ENCODE results near the gene NADK2.

NADK2 gene

GRCh38 chr5:36228505-36228904 is 13.2 kb downstream of the NADK2 start:
- in situ Hi-C loops (cut with MboI; ENCODE audit: low pct_unique_long_range_greater_than_20kb, low sequenced_read_pairs, unreplicated experiment): no loop called here
- TF ChIP-seq, protein P1, sequence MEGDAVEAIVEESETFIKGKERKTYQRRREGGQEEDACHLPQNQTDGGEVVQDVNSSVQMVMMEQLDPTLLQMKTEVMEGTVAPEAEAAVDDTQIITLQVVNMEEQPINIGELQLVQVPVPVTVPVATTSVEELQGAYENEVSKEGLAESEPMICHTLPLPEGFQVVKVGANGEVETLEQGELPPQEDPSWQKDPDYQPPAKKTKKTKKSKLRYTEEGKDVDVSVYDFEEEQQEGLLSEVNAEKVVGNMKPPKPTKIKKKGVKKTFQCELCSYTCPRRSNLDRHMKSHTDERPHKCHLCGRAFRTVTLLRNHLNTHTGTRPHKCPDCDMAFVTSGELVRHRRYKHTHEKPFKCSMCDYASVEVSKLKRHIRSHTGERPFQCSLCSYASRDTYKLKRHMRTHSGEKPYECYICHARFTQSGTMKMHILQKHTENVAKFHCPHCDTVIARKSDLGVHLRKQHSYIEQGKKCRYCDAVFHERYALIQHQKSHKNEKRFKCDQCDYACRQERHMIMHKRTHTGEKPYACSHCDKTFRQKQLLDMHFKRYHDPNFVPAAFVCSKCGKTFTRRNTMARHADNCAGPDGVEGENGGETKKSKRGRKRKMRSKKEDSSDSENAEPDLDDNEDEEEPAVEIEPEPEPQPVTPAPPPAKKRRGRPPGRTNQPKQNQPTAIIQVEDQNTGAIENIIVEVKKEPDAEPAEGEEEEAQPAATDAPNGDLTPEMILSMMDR (IDR thresholded peaks at IDR 0.05; ENCODE audit: extremely low read depth, insufficient read depth, missing control alignments): no peak
- no peak for DNase-seq (ENCODE audit: low spot score)

- in situ Hi-C loops (cut with MboI; ENCODE audit: low pct_unique_long_range_greater_than_20kb, low sequenced_read_pairs, unreplicated experiment): no loop called here
These were observed 14.7 kb downstream of the NADK2 start for GRCh38 chr5:36227046-36227445.

DNA sequence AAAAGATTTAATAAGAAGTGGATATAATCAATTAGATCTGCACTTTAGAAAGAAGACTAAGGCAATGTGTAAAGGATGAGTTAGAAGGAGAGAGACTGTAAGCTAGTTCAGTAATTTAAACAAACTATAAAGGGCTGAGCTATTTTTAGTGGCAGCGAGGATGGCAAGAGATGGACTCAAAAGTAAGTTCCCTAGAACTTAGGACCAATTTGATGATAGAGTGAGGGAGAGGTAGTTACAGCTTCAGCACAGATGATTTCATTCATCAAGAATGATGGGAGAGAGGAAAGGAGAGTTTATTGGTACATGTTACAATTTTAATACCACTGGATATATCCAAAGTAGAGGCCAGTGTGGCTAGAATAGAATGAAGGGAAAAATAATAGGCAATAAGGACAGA is 19.1 kb downstream of the NADK2 start:
- TF ChIP-seq, protein P1 (IDR thresholded peaks at IDR 0.05; ENCODE audit: extremely low read depth, insufficient read depth, missing control alignments): no peak
- no peak for DNase-seq (ENCODE audit: low spot score)
- in situ Hi-C loops (cut with MboI; ENCODE audit: low pct_unique_long_range_greater_than_20kb, low sequenced_read_pairs, unreplicated experiment): no loop called here

More at GRCh38 chr5:36227046-36227445, 14.7 kb downstream of the NADK2 start:
- DNase-seq (ENCODE audit: low spot score): no peak
- TF ChIP-seq, protein P1 (IDR thresholded peaks at IDR 0.05; ENCODE audit: extremely low read depth, insufficient read depth, missing control alignments): no peak

DNA sequence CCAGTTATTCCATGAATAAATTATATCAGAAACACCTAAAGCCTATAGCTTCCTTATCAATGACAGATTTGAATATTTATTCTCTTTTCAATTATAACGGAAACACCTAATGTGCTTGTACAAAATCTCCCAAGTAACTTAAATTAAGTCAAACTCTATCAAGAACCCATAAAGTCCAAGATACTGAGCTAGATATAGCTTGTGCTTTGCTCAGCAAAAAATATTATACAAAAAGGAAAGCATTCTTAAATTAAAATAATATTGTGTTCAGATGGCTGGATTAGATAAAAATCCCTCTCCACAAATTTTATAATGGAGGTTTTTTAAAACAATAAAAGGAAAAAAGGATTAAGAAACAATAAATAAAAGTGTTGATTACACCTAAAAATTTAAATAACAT is 23.7 kb downstream of the NADK2 start:
- TF ChIP-seq, protein P1 (IDR thresholded peaks at IDR 0.05; ENCODE audit: extremely low read depth, insufficient read depth, missing control alignments): no peak
- in situ Hi-C loops (cut with MboI; ENCODE audit: low pct_unique_long_range_greater_than_20kb, low sequenced_read_pairs, unreplicated experiment): no loop called here
- DNase-seq (ENCODE audit: low spot score): no peak

DNA sequence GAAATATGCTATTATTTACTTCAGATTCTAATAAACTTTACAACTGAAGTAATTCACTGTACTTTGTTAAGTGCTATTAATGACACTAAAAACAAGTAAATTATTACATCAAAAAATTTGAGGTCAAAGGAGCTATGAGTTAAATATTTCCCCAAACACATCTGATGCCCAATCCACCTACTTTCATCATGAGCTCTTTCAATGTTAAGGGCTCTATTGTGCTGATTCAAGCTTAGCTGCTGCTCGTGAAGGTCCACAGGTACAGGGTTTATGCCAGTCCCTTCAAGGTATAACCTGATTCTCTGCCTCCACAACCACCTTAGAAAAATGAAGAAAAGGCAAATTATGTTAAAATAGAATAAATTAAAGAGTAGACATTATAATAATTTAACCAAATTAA is 24.2 kb downstream of the NADK2 start:
- in situ Hi-C loops (cut with MboI; ENCODE audit: low pct_unique_long_range_greater_than_20kb, low sequenced_read_pairs, unreplicated experiment): no loop called here
- TF ChIP-seq, protein P1 (IDR thresholded peaks at IDR 0.05; ENCODE audit: extremely low read depth, insufficient read depth, missing control alignments): no peak
- DNase-seq (ENCODE audit: low spot score): no peak

DNA sequence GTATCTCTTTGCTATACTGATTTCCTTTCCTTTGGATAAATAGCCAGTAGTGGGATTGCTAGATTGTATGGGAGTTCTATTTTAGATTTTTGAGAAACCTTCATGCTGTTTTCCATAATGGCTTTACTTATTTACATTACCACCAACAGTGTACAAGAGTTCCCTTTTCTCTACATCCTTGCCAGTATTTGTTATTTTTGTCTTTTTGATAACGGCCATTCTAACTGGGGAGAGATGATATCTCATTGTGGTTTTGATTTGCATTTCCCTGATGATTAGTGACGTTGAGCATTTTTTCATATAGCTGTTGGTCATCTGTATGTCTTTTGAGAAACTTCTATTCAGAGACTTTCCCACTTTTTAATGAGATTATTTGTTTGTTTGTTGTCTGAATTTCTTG is 25.8 kb downstream of the NADK2 start:
- DNase-seq (ENCODE audit: low spot score): no peak
- TF ChIP-seq, protein P1 (IDR thresholded peaks at IDR 0.05; ENCODE audit: extremely low read depth, insufficient read depth, missing control alignments): no peak
- in situ Hi-C loops (cut with MboI; ENCODE audit: low pct_unique_long_range_greater_than_20kb, low sequenced_read_pairs, unreplicated experiment): no loop called here

- DNase-seq (ENCODE audit: low spot score): no peak
- in situ Hi-C loops (cut with MboI; ENCODE audit: low pct_unique_long_range_greater_than_20kb, low sequenced_read_pairs, unreplicated experiment): no loop called here
- TF ChIP-seq, protein P1 (IDR thresholded peaks at IDR 0.05; ENCODE audit: extremely low read depth, insufficient read depth, missing control alignments): no peak
These were observed 27.3 kb downstream of the NADK2 start for GRCh38 chr5:36214436-36214835.

All from GM13977 (cell line).